Epithelial cell of esophagus (primary cell): ENCODE measurements around the gene ELMO1.

Experiments
- DNase-seq: peaks from one replicate; pipeline ENCODE4 v3.0.0; 2010; ENCODE audit warnings: low read depth
- H3K4me3 ChIP-seq: 2 replicates; pipeline ENCODE4 v1.5.1; 2011; ENCODE audit warnings: mild to moderate bottlenecking, low read length, control low read depth
- TF ChIP-seq, protein P1 (sequence below): IDR thresholded peaks from 2 replicates; pipeline ENCODE4 v1.5.1; 2011; ENCODE audit warnings: low read depth, mild to moderate bottlenecking, low read length, control low read depth, inconsistent platforms; ENCODE audit not compliant: insufficient read depth; ENCODE audit errors: missing control alignments

The ELMO1 gene

DNA sequence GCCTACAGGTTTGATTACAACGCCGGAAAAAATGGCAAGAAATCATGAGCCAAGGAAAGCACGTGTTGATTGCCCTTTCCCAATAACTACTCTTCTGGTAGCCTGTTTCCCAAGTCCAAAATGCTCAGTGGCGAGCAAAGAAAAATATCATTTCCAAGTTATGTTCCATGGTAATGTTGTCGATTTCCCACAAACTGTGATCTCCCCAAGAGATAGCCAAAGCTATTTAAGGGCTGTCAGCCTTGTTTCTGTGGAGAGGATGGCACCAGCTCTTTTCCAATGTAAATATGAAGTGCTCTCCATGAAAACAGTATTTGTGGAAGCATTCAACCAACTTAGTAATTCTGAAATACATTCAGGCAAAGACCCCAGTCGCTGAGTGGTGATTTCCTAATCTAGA is 491.9 kb downstream of the ELMO1 start:
- TF ChIP-seq, protein P1, sequence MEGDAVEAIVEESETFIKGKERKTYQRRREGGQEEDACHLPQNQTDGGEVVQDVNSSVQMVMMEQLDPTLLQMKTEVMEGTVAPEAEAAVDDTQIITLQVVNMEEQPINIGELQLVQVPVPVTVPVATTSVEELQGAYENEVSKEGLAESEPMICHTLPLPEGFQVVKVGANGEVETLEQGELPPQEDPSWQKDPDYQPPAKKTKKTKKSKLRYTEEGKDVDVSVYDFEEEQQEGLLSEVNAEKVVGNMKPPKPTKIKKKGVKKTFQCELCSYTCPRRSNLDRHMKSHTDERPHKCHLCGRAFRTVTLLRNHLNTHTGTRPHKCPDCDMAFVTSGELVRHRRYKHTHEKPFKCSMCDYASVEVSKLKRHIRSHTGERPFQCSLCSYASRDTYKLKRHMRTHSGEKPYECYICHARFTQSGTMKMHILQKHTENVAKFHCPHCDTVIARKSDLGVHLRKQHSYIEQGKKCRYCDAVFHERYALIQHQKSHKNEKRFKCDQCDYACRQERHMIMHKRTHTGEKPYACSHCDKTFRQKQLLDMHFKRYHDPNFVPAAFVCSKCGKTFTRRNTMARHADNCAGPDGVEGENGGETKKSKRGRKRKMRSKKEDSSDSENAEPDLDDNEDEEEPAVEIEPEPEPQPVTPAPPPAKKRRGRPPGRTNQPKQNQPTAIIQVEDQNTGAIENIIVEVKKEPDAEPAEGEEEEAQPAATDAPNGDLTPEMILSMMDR, result no peak

DNA sequence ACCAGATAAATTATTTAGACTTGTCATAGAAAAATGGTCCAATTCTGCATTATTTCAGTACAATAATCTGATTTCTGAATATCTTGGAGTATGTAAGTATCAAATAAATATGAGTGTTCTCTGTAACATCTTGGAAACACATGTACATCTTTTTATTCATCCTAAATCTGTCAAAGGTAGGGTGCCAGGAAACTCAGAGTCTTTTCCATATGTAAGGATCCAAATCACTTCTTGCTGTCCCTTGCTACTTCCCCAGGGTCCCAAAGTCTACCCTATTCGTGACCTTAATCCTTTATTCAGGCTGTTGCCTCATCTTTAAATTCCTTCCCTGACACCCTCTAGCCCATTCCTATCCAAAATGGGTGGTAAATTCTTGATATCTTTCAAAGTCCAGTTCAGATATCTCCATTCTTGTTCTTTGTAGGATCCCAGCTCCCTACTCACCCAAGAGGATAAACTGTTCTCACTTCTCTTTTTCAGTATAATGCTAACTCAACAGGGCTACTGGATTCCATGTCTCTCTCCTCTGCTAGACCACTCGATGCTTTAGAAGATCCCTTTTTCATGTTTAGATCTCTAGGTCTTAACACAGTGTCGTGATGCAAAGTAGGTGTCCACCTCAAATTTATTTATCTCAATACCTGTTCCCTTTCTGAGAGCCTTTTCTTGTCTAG is 493.1 kb downstream of the ELMO1 start:
- no peak for DNase-seq
- TF ChIP-seq, protein P1, result no peak
- H3K4me3 ChIP-seq, result no peak overlapping the region

More for the DNA sequence above, 491.9 kb downstream of the ELMO1 start:
- DNase-seq, result no peak
- H3K4me3 ChIP-seq, result no peak overlapping the region

DNA sequence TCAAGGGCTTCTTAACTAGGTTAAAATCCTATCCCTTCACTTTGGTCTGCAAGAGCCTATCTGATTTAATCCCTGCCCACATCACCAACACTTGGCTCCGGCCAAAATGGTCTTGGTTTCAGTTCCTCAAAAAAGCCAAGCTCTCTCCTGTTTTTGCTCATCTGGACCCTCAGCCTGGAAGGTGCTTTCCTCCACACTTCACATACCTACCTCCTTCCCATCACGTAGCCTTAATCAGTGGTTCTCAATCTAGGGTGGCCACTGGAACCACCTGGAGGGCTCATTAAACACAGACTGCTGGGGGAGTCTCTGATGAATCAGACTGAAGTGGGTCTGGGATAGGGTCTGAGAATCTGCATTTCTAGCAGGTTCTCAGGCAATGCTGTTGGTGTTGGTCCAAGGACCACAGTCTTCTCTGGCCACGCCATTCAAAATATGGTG is 497.4 kb downstream of the ELMO1 start:
- DNase-seq, result no peak
- TF ChIP-seq, protein P1, result no peak
- no peak overlapping the region for H3K4me3 ChIP-seq

DNA sequence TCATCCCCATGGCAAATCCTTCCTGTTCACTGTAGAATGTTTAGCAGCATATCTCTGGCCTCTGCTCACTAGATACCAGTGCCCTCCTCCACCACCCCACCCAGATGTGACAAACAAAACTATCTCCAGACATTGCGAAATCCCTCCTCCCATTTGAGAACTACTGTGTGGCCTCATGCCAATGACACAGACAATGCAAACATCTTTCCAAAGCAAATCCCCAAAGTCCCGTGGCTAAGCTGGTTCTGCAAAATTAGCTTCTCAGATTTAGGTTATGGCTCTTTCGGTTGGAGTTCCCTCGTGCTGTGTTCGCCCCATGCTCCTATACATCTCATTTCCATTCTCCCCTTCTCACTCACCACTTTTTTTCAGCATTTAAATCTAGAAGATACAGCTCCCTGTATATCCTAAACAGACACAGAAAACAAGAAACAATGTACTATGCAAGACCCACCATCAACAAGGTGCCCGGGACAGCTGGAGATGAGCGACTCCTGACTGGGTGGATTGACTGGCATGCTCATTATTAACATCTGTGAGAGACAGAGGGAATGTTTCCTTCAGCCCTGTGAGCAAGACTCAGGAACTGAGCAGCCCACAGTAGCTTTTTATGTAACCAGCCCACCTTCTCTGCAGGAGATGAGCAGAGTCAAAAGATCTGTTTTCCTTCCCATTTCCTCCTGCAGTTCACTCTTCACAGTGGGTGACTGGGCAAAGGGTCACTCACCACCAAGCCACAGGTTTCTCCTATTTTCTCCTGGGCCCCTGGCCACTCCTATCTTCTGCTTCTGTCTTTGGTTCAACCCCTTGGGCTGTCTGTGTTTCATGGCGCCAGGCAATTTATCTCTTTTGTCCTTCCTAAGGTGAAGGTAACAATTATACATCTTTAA is 498.7 kb downstream of the ELMO1 start:
- TF ChIP-seq, protein P1, result no peak
- H3K4me3 ChIP-seq, result no peak overlapping the region
- peak; percentile 63 for DNase-seq

DNA sequence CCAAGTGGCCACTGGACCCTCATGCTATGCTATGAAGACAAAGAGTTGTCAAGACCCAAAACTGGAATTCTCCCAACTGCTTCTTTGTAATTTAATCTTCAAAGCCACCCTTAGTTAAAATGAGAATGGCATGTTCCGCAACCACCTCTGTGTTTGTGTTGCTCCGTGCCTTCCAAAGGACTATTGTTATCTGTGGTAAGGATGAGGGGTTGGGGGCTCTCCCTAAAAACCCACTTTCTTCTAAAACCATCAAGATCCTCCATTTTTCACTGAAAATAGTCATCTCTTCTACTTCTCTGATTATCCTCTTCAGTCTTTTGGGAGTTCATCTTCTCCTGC is 502.3 kb downstream of the ELMO1 start:
- DNase-seq, result no peak
- TF ChIP-seq, protein P1, result no peak
- H3K4me3 ChIP-seq, result no peak overlapping the region

DNA sequence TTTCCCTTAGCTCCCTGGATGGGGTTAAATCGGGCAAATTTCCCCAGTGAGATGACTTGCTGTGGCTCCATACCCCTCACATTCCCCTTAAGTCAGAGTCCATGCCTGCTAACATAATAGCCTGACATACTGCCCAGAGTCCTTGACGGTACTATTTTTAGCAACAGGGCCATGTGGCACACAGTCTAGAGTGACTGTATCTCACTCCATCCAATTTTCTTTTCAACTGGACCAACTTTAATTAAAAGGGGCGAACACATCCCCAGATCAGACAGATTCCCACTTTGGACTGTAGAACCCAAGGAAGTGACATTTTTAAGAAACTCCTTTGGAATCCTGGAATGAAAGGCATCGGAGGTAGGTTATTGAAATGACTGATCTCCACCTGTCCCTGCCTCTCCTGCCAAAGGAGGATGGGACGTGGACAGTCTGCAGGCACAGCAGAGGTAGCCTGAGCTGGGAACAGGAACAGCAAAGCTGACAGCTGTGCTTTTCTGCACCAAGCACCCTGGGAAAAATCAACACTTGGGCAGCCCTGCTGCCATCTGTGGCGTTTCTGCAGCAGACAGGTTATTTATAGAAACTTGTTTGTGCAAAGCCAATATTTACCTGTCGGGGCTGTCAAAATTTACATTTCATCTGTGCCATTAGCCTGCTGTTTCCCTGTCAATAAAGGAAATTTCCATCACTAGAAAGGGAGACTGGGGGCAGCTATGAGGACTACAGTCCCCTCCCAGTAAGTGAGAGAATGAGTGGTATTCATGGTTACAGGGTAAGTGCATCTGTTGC is 502.9 kb downstream of the ELMO1 start:
- DNase-seq, result no peak
- no peak overlapping the region for H3K4me3 ChIP-seq
- TF ChIP-seq, protein P1, result no peak
